Measurements from ENCODE around the gene SLC13A2. TPM values are rescaled to one million over a fixed set of nuclear protein-coding genes. Genes with fewer than 3 reads are reported as not detected.
A peak's percentile ranks its signal among the peaks of the same experiment; 100 is the strongest.

Gene SLC13A2
- total and polyA plus RNA-seq, 2 of the 4 experiments (the other 2 are of a cell fraction) = not detected

DNA sequence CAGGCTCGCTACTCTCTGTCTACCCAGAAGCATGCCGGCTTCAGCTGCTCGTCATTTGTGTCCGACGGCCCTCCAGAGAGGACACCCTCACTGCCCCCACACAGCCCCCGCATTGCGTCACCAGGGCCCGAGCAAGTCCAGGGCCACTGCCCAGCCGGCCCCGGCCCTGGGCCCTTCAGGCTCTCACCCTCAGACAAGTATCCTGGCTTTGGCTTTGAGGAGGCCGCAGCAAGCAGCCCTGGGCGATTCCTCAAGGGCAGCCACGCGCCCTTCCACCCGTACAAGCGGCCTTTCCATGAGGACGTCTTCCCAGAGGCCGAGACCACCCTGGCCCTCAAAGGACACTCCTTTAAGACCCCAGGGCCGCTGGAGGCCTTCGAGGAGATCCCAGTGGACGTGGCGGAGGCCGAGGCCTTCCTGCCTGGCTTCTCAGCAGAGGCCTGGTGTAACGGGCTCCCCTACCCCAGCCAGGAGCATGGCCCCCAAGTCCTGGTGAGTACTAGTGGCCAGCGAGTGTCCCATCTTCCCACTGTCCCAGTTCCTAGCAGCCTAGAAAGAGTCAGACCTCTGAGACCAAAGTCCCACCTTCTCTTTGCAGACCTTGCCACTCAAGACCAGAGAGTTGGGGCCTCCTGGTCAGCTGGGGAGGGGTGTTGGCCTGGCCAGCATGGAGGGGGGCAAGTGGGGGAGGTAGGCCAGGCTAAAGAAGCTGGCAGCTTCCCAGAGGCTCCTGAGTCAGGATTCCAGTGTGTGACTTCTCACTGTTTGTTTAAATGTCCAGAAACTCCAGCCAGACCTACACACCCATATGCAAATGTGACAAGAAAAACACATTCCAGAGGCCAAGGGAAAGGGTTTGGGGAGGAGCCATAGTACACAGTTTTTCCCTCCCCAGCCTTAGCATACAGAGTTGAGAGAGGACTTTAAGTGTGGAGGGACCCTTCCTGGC lies 51.3 kb downstream of the SLC13A2 start:
- no peak overlapping the region for H2BK15ac ChIP-seq (ENCODE audit: low read depth, low read length)
- no peaks in the 10 kb centered on the region for H3K9me3 ChIP-seq (ENCODE audit: control insufficient read depth, insufficient read depth, low read length)
- H2AFZ ChIP-seq (replicated peaks; ENCODE audit: low read length, poor library complexity) = no peak overlapping the region
- H3K27ac ChIP-seq (ENCODE audit: insufficient read depth, low read length) = no peak overlapping the region
- H3K27me3 ChIP-seq (ENCODE audit: control insufficient read depth, insufficient read depth, low read length) = peaks cover 23% of the 10 kb centered on the region
- no peak overlapping the region for H4K8ac ChIP-seq (ENCODE audit: low read depth in 2 of 2, low read length in 2 of 2)
- H2AK9ac ChIP-seq (replicated peaks; ENCODE audit: low read depth, low read length, poor library complexity) = no peak overlapping the region
- POLR2A ChIA-PET (ENCODE audit: unreplicated experiment) = no interaction called here
- TF ChIP-seq USF2 (IDR thresholded peaks at IDR 0.05; ENCODE audit: low read depth, low read length) = no peak
- no peak for TF ChIP-seq MAZ (IDR thresholded peaks at IDR 0.05; ENCODE audit: borderline replicate concordance, low read depth, low read length)
- no peak for TF ChIP-seq RCOR1 (IDR thresholded peaks at IDR 0.05; ENCODE audit: insufficient replicate concordance, low read length)
- no peak for TF ChIP-seq NFE2L2 (IDR thresholded peaks at IDR 0.05; ENCODE audit: low read depth, low read length)
- no peak for TF ChIP-seq CHD1 (IDR thresholded peaks at IDR 0.05; ENCODE audit: low read depth, low read length)
- no peak for TF ChIP-seq RFX5 (IDR thresholded peaks at IDR 0.05; ENCODE audit: low read depth, low read length)
- TF ChIP-seq FOS (IDR thresholded peaks at IDR 0.05; ENCODE audit: low read depth, low read length) = no peak
- TF ChIP-seq, protein P1, sequence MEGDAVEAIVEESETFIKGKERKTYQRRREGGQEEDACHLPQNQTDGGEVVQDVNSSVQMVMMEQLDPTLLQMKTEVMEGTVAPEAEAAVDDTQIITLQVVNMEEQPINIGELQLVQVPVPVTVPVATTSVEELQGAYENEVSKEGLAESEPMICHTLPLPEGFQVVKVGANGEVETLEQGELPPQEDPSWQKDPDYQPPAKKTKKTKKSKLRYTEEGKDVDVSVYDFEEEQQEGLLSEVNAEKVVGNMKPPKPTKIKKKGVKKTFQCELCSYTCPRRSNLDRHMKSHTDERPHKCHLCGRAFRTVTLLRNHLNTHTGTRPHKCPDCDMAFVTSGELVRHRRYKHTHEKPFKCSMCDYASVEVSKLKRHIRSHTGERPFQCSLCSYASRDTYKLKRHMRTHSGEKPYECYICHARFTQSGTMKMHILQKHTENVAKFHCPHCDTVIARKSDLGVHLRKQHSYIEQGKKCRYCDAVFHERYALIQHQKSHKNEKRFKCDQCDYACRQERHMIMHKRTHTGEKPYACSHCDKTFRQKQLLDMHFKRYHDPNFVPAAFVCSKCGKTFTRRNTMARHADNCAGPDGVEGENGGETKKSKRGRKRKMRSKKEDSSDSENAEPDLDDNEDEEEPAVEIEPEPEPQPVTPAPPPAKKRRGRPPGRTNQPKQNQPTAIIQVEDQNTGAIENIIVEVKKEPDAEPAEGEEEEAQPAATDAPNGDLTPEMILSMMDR (conservative IDR thresholded peaks at IDR 0.05; ENCODE audit: low read depth, low read length) = no peak
- TF ChIP-seq RAD21 (IDR thresholded peaks at IDR 0.05; ENCODE audit: low read length) = no peak
- no peak for TF ChIP-seq BHLHE40 (IDR thresholded peaks at IDR 0.05; ENCODE audit: low read depth, low read length)
- TF ChIP-seq MXI1 (IDR thresholded peaks at IDR 0.05; ENCODE audit: borderline replicate concordance, low read depth, low read length) = no peak
- TF ChIP-seq ELK1 (IDR thresholded peaks at IDR 0.05; ENCODE audit: borderline replicate concordance, low read depth, low read length) = no peak
- TF ChIP-seq MAFK (IDR thresholded peaks at IDR 0.05; ENCODE audit: low read depth, low read length) = no peak
- no peak overlapping the region; the same call in 1 of the 2 replicates for H3K18ac ChIP-seq (ENCODE audit: low read depth, low read length)
- in situ Hi-C loops (cut with MboI; ENCODE audit: low sequenced_read_pairs) (no loop called here), intact Hi-C loops (cut with micrococcal nuclease) (no loop called here), dilution Hi-C loops (cut with HindIII; ENCODE audit: low sequenced_read_pairs, unreplicated experiment) (no loop called here)
- no peaks in the 10 kb centered on the region for H3K36me3 ChIP-seq (ENCODE audit: control insufficient read depth, insufficient read depth, low read length)
- no peaks in the 10 kb centered on the region for H4K20me1 ChIP-seq (ENCODE audit: insufficient read depth, low read length)
- no TSS peak for BruUV-seq (replicated peaks)
- H3K9me1 ChIP-seq (ENCODE audit: insufficient read depth, low read length) = peaks cover 6% of the 10 kb centered on the region
- H3K79me1 ChIP-seq (ENCODE audit: low read depth in 1 of 2, low read length in 2 of 2) = no peaks in the 10 kb centered on the region
- no peak overlapping the region for H3K23ac ChIP-seq (ENCODE audit: low read depth, low read length)
- CTCF ChIA-PET = no interaction called here
- no peak overlapping the region for H2AK5ac ChIP-seq (ENCODE audit: low read depth, low read length)
- no peak overlapping the region for H4K91ac ChIP-seq (ENCODE audit: insufficient read depth, low read depth, low read length)
- H3K4ac ChIP-seq (ENCODE audit: low read depth, low read length) = no peak overlapping the region; the same call in 1 of the 2 replicates
- peak; percentile 89 for ATAC-seq (ENCODE audit: low read depth)
- H3K4me1 ChIP-seq (ENCODE audit: control insufficient read depth, insufficient read depth, low read length) = peaks cover 13% of the 10 kb centered on the region
- DNase-seq = peak; percentile 78
- H3K14ac ChIP-seq (replicated peaks; ENCODE audit: low read depth, low read length) = no peak overlapping the region
- WGBS, 2 experiments (ENCODE audit: extremely low coverage in 2 of 2, insufficient read length in 1 of 2) = 92% methylated on average over 11 of the region's 25 CpGs; no CpG with 5 or more reads in 1 of the 2 experiments
- no peak overlapping the region for H3K56ac ChIP-seq (ENCODE audit: extremely low read depth, insufficient read depth, low read length)
- H3K9ac ChIP-seq (ENCODE audit: low read depth, low read length) = no peak overlapping the region
- H4K5ac ChIP-seq (ENCODE audit: low read depth, low read length) = no peak overlapping the region; the same call in 1 of the 2 replicates
- no peak overlapping the region for H2BK20ac ChIP-seq (ENCODE audit: low read depth, low read length)
- peak overlapping the region; percentile 27; the same call in 1 of the 2 replicates for H3K4me2 ChIP-seq (ENCODE audit: low read depth, low read length)
- H2BK5ac ChIP-seq (ENCODE audit: low read depth, low read length, poor library complexity, severe bottlenecking) = no peak overlapping the region
- no peak overlapping the region for H3K4me3 ChIP-seq (ENCODE audit: insufficient read depth, low read depth, low read length)
- H2BK120ac ChIP-seq (ENCODE audit: low read depth, low read length) = 0 out of 2 replicates have a peak overlapping the region, but pooled peaks have one; percentile 29
